GM21367 (cell line): ENCODE measurements around the gene FGB.
"Not testable (repeated sequence)": the region's sequence is repeated elsewhere in the genome, so short reads cannot be mapped to it uniquely, and the experiment has no call there.

Source experiments
- ATAC-seq: cut with Tn5 transposase; IDR thresholded peaks from one replicate; pipeline ENCODE4 v1.9.1; 2021; ENCODE audit not compliant: unreplicated experiment

Gene FGB

DNA sequence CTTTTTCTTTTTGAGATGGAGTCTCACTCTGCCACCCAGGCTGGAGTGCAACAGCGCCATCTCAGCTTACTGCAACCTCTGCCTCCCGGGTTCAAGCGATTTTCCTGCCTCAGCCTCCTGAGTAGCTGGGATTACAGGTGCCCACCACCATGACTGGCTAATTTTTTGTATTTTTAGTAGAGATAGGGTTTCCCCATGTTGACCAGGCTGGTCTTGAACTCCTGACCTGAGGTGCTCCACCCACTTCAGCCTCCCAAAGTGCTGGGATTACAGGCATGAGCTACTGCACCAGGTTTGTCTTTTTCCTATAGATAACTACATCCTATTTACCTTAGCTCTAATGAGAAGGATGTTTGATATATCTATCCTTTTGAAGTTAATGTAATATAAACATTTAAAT lies 31.5 kb downstream of the FGB start:
- ATAC-seq = not testable (repeated sequence)

DNA sequence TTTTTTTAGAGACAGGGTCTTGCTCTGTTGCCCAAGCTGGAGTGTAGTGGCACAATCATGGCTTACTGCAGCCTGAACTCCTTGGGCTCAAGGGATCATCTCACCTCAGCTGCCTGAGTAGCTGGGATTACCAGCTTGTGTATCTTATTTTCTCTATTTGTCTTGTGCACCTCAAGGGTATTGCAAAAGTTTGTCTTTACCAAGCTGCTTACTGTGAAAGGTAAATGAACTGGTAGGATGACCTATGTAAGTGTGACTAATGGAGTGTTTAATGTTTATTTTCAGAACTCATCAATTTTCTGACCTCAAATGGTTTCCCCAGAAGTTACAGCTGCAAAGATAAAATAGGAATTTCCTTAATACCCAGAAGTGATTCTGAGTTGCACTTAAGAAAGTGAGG lies 33.0 kb downstream of the FGB start:
- no peak for ATAC-seq

DNA sequence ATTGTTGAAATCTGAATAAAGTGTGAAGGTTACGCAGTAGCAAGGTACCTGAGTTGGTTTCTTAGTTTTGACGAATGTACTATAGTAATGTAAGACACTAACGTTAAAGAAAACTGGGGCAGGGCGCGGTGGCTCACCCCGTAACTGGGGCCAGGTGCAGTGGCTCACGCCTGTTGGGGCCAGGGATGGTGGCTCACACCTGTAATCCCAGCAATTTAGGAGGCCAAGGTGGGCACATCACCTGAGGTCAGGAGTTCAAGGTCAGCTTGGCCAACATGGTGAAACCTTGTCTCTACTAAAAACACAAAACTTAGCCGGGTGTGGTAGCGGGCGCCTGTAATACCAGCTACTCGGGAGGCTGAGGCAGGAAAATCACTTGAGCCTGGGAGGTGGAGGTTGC lies 34.5 kb downstream of the FGB start:
- not testable (repeated sequence) for ATAC-seq

DNA sequence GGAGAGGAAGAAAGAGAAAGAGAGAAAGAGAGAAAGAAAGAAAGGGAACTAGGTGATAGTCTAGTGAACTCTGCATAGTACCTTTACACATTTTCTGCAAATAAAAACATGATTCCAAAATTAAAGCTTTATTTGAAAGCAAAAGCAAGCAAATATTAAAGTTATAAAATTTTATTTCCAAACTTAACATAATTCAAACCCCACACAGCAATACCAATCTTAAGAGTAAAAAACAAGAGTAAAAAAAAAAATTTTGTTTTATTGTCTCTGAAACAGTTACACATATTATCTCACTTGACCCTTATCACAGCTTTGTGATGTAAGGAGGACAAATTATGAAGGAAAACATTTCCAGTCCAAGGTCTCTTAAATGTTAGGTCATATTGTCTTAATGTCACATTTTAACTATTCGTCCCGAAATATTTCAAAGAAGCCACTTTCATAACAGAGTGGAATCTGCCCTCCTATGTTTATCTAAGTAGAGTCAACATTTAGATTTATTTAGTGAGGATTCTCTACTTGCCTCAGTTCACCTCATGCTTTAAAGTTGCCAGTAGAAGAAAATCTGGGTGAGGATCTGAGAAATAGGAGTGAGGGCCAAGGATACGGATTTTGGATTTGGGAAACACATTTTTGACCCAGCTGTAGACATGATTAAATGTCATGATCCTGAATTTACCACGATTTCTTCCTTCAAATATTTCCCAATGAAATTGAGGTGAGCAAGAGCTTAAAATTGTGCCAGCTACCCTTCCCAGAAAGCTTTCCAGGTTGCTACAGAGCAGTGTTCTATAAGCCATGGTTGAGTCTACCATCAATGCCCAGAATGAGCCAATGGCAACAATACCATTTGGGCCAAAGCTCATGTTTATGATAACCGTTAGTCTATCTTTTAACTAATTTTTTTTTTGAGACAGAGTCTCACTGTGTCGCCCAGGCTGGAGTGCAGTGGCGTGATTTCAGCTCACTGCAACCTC lies 35.3 kb downstream of the FGB start:
- no peak for ATAC-seq

DNA sequence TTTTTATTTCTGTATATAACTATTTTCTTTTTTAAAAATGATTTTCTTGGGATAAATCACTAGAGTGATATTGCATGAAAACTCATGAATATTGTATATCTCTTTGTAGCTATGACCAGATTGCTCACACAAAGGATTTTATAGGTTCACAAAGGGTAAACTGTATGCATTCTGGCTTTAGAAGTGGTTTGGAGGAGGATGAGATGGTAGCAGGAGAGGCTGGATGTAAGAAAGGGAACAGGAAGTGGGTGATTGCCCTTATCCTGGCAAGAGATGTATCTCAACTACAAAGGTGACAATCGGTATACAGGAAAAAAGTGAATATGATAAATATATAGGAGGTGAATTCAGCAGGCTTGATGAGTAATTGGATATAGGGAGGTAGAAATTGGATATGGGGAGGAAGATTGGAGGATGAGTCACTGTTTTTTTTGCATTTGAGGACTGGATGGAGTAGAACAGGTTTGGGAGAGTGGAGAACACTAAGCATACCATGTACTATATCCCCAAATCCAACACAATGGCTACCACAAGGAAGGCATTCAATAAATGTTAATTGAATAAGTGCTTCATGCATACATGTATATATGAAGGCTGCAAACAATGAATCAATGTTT lies 39.7 kb downstream of the FGB start:
- ATAC-seq = no peak

DNA sequence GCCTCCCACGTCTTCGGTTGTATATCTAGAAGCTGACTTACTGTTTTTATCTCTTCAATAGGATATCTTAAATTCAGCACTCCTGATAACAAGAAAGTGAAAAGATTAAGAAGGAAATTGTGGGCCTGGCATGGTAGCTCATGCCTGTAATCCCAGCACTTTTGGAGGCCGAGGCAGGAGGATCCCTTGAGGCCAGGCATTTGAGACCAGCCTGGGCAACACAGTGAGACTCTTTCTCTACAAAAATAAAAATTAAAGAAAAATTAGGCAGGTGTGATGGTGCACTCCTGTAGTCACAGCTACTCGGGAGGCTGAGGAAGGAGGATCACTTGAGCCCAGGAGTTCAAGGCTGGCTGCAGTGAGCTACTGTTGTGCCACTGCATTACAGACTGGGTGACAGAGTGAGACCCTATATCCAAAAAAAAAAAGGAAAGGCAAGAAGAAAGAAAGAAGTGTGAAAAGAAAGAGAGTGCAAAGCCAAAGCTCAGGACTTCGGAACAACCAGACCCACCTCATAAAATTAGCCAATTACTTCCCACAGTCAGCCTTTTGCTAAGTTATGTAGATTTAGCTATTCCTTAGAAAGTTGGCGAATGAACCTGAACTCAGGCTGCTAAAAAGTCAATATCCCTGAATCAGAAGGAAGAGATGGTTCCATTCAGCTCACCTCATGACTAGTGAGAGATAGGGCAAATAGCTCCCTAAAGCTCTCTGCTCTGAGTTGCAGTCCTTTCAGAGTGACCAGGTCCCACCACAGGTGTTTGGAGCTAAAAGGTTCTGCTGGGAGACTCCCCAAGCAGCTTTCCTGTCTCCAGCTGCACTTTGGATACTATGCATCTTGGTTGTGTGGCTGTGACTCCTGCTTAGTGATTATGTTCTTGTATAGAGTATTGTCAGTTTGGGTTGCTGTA lies 40.5 kb downstream of the FGB start:
- no peak for ATAC-seq

DNA sequence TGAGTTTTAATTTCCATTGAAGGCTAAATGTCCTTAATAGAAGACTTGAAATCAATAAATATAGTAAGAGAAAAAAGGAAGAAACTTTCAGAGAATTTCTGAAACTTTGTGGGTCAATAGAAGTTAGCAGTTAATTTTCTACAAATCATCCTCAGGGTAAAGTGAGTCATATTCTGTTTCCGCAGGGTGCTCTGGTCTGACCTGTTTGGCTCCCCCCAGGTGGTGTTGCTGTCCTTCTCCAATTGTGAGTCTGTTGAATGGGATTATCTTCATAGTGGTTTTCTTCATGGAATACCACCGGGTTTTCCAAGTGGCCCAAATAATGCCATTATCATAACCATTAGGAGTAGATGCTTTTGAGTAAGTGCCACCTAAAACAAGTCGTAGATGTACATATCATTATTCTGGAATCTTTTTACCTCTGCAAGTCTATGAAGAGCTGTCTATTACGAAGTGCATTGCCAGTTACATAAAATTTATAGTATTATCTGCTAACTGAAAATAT lies 41.9 kb downstream of the FGB start:
- no peak for ATAC-seq

DNA sequence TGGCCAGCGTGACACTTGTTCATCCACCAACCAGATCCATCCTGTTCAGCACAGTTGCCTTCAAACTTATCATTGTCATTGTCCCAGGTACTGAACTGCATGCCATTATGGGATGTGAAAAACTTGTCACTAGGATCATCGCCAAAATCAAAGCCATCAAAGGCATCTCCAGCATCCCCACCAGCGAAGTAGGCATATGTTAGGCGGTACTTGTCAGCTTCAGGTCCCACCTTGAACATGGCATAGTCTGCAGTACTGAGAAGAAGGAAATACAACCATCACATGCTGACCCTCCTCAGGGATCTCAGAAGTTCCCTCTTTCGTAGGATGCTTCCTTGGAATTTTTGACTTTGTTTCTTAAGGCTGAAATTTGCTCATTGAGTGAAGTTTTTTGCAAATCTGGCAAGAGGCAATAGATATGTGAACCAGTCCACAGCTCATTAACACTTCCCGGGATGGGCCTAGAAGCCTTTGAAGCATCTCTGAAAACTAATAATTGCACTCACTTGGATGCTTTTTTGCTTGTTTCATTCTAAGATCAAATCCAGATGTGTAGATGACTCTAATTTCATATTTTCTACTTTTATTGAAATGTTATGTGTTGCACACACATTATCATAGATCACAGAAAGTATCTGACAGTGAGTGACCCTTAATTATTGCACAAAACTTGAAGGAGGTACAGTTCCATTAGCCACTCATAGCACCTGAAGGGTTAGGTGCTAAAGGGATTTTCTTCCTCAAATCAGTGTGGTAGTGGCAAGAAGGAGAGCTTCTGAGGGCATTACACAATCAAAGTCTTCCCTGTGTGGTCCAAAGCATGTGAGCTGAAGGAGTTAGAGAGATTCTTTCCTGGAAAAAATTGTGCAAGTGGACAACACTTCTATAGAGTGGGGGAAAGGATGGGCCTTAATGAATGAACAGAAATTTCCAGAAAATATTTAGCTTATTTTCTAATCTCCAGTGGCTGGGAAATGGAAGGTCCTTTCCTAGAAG lies 44.2 kb downstream of the FGB start:
- ATAC-seq = no peak

DNA sequence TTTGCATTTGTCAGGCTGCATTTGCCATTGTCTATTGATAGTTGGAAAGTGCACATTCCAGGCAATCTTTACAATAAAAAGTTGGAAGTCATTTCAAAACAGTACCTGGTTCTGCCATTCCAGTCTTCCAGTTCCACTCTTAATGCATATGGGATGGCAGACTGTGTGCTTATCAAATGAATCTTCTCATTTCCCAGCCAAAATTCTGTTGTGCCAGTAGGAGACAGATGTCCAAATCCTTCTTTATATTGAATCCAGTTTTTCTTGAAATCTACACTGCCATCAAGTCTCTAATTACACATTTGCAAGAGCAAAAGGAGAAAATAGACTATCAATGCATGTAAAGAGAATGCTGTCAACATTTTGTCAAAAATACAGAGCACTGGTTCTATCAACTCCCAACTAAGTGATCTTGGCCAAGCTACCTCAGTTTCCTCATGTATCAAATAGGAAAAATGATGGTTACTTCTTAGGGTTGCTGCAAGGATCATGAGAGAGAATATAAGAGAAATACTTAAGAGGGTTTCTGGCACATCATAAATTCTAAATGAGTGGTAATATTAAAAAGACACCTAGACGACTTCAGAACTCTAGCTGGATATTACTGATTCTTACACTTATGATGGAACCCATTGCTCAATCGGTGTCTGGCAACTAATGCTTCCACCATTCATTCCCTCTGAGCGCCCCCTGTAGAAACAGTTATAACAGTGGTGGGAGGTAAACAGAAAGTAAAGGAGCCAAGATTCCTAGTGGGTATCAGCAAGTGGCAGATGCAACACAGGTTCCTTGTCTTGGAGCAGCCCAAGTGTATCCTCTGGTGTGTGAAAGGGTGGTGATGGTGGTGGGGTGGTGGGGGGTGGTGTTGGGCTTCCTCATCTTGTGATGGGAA lies 45.8 kb downstream of the FGB start:
- no peak for ATAC-seq

DNA sequence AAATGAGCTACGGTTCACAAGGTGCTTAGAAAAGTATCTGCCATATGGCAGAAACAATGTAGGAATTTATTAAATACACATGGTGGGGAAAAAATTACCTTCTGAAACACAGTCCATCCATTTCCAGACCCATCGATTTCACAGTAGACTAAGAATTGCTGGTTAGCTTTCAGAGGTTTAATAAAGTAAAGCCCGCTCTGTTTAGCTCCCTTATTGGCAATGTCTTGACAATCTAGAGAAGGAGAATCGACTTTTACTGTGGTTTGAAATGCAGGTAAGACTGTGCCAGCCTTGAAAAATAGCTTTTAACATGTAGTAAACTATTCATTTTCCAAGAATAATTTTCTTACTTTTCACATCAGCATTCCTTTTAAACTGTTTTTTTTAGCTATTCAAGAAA lies 46.7 kb downstream of the FGB start:
- ATAC-seq = no peak

DNA sequence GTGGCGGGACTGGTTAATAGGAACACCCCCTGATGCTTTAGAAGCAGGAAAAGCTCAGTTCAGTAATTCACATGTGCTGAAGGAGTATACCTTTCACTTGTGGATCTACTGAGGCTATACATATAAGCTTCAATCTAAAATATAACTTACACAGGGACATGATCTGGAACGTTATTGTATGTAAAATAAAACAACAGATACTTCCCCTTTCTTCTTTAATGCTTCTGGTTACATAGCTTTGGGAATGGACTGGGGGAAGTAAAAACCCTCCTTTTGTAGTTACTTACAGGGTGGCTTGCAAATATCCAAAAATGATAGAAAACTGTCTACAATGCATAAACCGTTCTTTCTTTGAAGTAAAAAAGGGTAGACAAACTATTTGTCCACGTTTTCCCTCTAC lies 47.8 kb downstream of the FGB start:
- no peak for ATAC-seq

DNA sequence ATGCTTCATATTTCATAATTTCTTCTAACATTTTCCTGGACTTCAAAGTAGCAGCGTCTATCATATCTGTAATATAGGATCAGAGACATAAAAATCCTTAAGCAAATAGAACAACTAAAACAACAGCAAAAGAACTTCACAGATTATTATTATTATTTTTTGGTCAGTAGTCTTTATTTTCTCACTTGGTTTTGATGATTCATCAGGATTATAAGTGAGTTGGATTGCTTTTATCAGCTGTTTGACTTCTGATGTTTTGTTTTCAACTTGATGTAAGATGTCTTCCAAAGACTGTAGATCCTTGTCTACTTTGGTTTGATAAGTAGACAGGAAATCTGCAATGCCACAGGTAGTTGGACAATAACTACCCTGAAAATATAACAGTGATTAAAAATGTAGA lies 49.0 kb downstream of the FGB start:
- no peak for ATAC-seq

DNA sequence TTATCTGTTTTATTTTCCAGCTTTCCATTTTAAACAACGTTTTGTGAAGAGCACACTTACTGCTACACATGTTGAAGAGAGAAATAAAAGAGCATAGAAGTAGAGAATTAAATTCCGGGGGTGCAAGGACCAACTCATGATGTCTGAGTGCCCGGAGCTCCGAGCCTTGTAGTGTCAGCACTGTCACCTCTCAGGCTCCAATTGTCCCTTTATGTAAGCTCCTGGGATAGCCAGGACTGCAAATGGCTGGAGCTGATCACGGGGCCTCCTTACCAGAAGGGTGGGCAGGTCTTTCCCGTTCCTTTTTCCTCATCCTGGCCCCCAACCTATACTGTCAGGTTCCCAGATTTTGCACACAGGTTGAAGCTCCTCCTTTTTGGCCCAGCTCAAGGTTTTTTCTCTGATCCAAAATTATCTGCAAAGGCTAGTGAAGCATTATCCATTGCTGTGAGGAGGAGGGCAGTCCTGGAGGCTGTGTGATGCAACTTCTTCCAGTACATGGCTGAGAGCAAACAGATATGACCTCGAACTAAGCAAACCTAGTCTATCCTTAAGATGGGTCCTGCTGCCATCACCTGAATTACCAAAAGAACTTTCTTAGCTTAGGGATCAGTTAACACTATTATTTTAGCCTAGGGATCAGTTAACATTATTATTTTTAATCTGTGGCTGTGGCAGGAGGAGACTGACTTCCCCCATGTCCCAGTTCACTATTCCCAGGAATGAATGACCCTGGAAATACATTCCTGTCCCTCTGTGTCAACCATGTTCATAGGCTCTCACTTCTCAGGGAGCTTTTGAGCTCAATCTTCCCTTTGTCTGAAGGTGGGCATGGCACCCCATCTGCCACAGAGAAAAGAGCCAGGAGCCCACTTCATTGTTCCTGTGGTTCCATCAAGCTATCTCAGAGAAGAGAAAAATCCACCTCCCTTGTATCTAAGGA lies 49.9 kb downstream of the FGB start, which contains the start of gene FGG:
Gene FGG (minus strand): TSS at position 185 of the 943 bp plus-strand sequence. CDS start 47 bp downstream, at position 138.
- no peak for ATAC-seq

DNA sequence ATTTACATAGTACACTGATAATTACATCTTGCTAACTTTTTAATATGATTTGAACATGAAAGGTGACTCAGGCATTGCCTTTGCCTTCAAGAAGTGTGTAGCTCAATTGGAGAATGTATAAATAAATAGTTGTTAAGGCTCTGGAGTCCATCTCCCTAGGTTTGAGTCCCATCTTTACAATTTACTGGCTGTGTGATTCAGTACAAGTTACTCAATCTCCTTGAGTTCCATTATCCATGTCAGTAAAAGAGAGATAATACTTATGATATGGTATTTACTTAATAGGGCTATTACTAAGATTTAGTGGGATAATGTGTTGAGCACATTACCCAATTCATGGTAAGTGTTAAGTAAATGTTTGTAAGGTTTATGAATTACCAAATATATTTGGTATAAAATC lies 51.5 kb downstream of the FGB start:
- no peak for ATAC-seq

DNA sequence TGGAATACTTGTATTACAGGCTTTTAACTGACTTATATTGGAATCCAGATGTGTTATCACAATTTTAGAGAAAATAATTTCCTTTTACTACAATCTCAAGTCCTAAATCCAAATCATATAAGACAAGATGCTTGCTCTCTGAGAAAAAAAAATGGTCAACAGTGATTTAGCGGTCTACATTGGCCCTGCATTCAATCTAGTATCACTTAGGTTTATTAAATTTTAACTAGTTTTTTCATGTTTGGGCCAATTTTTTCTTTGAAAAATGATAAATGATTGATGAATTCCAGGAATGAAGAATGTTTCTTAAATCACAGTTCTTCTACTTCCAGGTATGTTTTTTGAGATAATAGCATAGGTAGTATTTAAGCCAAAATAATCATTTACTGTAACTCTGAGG lies 52.4 kb downstream of the FGB start:
- ATAC-seq = no peak

DNA sequence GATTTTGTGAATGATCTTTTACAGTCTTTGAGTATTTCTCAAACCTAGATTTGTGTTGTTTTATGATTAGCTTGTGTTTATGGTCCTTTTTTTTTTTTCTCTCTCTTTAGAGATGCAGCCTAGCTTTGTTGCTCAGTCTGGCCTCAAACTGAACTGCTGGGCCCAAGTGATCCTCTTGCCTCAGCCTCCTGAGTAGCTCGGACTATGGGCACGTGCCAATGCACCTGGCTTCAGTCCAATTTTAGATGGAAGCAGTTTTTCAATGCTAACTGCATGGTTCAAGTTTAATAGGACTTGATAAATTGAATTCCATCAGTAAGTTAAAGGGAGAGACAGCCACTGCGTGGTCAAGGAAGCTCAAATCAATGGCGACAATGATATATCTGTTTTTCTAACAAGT lies 53.5 kb downstream of the FGB start:
- peak; percentile 1 for ATAC-seq

DNA sequence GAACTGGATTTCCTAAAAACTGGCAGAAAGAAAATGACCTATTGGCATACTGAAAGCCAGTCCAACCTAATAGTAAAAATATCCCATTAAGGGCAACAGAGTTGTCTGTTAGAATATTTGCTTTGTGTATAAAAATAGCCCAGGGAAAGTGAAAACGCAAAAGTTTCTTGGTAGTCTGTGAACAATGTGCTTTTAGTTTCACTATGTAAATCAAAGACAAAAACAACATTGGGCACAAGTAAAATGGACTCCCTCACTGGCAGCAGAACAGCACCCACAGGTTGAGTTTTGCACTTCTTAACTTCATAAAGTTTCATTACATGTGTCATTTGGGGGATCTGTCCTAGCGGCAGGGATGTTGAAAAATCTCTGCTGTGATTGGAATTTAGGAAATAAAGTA lies 53.9 kb downstream of the FGB start:
- peak; percentile 97 for ATAC-seq

DNA sequence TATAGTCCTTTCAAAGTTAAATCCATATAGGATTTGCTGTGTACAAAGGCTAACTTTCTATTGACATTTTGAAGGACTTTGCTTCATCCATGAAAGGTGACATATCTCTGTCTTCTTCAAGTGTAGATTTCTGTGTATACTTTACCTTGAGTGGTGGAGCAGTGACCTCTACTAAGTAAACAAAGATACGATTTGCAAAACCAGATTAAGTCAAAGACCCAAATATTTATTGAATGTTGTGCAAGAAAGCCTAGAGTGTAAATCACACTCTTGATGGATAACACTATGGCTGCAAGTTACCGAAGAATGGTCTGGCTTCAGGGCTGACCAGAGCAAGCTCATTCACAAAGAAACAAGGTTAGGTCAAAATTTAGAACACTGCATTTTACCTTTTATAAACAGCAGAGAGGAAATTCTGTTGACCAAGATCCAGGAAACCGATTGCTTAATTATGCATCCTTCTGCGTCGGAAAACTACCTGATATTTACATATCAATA lies 55.1 kb downstream of the FGB start:
- ATAC-seq = no peak
